OCI-LY7 (cell line): Measurements from ENCODE around the gene PSENEN. TPM values are rescaled to one million over a fixed set of nuclear protein-coding genes. Genes with fewer than 3 reads are reported as not detected.

Experiments
- BruUV-seq: library from RNA; stranded (reverse); fragments of 400-500 nt; replicated peaks from 2 replicates; lab custom pipeline; 2021; lab: Mats Ljungman, UMichigan
- CTCF ChIA-PET: fragments of 300-600 bp; sonication (Branson Sonifier 250); formaldehyde crosslinking; loops from one replicate; lab custom pipeline; 2022; ENCODE audit warnings: antibody characterized with exemption; ENCODE audit not compliant: unreplicated experiment; lab: Charles Lee
- POLR2A ChIA-PET: fragments of 300-600 bp; sonication (Branson Sonifier 250); formaldehyde crosslinking; loops from one replicate; lab custom pipeline; 2022; ENCODE audit warnings: antibody characterized with exemption; lab: Charles Lee
- DNase-seq: peaks from one replicate; pipeline ENCODE4 v3.0.0-alpha.2; 2015; ENCODE audit warnings: low spot score
- H2AFZ ChIP-seq: fragments of 200-600 bp; sonication (generic), shearing (Covaris generic); 2 replicates; pipeline ENCODE4 v1.6.1; 2014; ENCODE audit warnings: mild to moderate bottlenecking, antibody characterized with exemption, low read length, moderate library complexity
- H3K27ac ChIP-seq: fragments of 200-600 bp; sonication (generic); 2 replicates; pipeline ENCODE4 v1.5.1; 2014; ENCODE audit warnings: mixed run types, low read depth, mild to moderate bottlenecking, moderate library complexity, low read length, inconsistent platforms; ENCODE audit not compliant: poor library complexity, severe bottlenecking
- H3K36me3 ChIP-seq: fragments of 200-600 bp; sonication (generic); 2 replicates; pipeline ENCODE4 v1.6.1; 2014; ENCODE audit warnings: mild to moderate bottlenecking, antibody characterized with exemption, low read length, moderate library complexity, mixed read lengths; ENCODE audit not compliant: insufficient read depth
- H3K4me1 ChIP-seq: fragments of 200-600 bp; sonication (generic); 2 replicates; pipeline ENCODE4 v1.5.1; 2014; ENCODE audit warnings: mild to moderate bottlenecking, low read length; ENCODE audit not compliant: insufficient read depth, poor library complexity, severe bottlenecking
- H3K4me2 ChIP-seq: fragments of 200-600 bp; sonication (generic); 2 replicates; pipeline ENCODE4 v1.6.1; 2014; ENCODE audit warnings: mild to moderate bottlenecking, low read length
- H3K4me3 ChIP-seq: fragments of 200-600 bp; sonication (generic); 2 replicates; pipeline ENCODE4 v1.5.1; 2014; ENCODE audit warnings: mild to moderate bottlenecking, low read depth, low read length; ENCODE audit not compliant: poor library complexity, severe bottlenecking
- H3K79me2 ChIP-seq: fragments of 200-600 bp; sonication (generic); 2 replicates; pipeline ENCODE4 v1.6.1; 2016; ENCODE audit warnings: low read depth, mild to moderate bottlenecking, low read length, moderate library complexity, mixed read lengths; ENCODE audit not compliant: insufficient read depth
- H3K9me2 ChIP-seq: fragments of 200-600 bp; sonication (generic); 2 replicates; pipeline ENCODE4 v1.6.1; 2016; ENCODE audit warnings: mild to moderate bottlenecking, low read length, mixed read lengths; ENCODE audit not compliant: insufficient read depth
- H3K9me3 ChIP-seq: fragments of 200-600 bp; sonication (generic); 2 replicates; pipeline ENCODE4 v1.6.1; 2014; ENCODE audit warnings: mild to moderate bottlenecking, mixed run types, low read length, mixed read lengths
- H4K20me1 ChIP-seq: fragments of 200-600 bp; sonication (generic); 2 replicates; pipeline ENCODE4 v1.6.1; 2014; ENCODE audit warnings: mild to moderate bottlenecking, antibody characterized with exemption, low read length, moderate library complexity, mixed read lengths; ENCODE audit not compliant: insufficient read depth
- EZH2phosphoT487 ChIP-seq: fragments of 200-600 bp; sonication (generic); IDR thresholded peaks from 2 replicates; pipeline ENCODE4 v1.6.1; 2018; ENCODE audit warnings: low read depth, borderline replicate concordance, mild to moderate bottlenecking, mixed run types, antibody characterized with exemption, low read length, moderate library complexity, mixed read lengths
- intact Hi-C: fragments of 100-400 bp; cut with micrococcal nuclease; formaldehyde crosslinking; loops from one replicate; pipeline ENCODE4 v1.10.0; 2022; ENCODE audit not compliant: unreplicated experiment
- total RNA-seq, 2 experiments: library from RNA; depleted of rRNA in 1 of 2; stranded (reverse); fragments of >200 nt in 1 of 2; shearing (Covaris generic) in 1 of 2; gene quantifications; 2 replicates each; pipeline ENCODE4 v1.2.3, GENCODE V29; 2014 to 2022
- TF ChIP-seq, protein P1 (sequence below): fragments of 200-600 bp; sonication (generic); conservative IDR thresholded peaks from 2 replicates; pipeline ENCODE4 v1.5.1; 2014; ENCODE audit warnings: mild to moderate bottlenecking, antibody characterized with exemption, low read length, moderate library complexity, mixed read lengths

The PSENEN gene
- total RNA-seq, 2 experiments from 2014 or later: 25.7 to 51.0 TPM

GRCh38 chr19:35730326-35730725, 15.1 kb upstream of the PSENEN start:
- H3K4me2 ChIP-seq: no peak overlapping the region
- CTCF ChIA-PET: no interaction called here

DNA sequence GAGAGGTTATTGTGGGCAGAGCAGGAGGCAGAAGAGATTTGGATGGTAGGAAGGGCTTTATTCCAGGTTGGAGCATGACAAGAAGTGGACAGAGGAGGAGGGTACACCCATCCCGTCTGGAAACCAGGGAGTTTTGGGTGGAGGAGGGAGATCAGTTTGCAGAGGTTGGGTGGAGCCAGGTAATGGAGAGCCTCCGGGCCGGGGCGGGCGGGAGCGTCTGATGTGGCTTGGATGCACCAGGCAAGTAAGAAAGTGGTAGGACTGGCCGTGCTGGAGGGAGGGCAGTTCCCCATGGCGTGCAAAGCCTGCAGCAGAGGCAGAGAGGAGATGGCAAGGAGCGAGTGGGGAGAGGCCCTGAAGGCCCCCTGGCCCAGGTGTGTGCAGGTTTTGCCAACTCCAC, 14.1 kb upstream of the PSENEN start:
- Histone ChIP-seq H3K4me3 (no peak overlapping the region), H3K9me2 (no peaks in the 10 kb centered on the region), H3K79me2 (no peaks in the 10 kb centered on the region), H3K36me3 (peaks cover 96% of the 10 kb centered on the region), H3K4me2 (no peak overlapping the region), H3K4me1 (no peaks in the 10 kb centered on the region), H3K9me3 (no peaks in the 10 kb centered on the region), H2AFZ (no peak overlapping the region), H4K20me1 (no peaks in the 10 kb centered on the region), H3K27ac (no peak overlapping the region)
- ChIA-PET POLR2A (no interaction called here), CTCF (no interaction called here)
- TF ChIP-seq EZH2phosphoT487: no peak
- no TSS peak for BruUV-seq
- intact Hi-C loops: no loop called here
- no peak for DNase-seq

More at GRCh38 chr19:35730326-35730725, 15.1 kb upstream of the PSENEN start:
- Histone ChIP-seq H2AFZ (no peak overlapping the region), H3K79me2 (no peaks in the 10 kb centered on the region), H3K36me3 (peaks cover 96% of the 10 kb centered on the region), H3K4me1 (no peaks in the 10 kb centered on the region), H3K4me3 (no peak overlapping the region), H3K9me3 (no peaks in the 10 kb centered on the region), H3K27ac (no peak overlapping the region), H3K9me2 (no peaks in the 10 kb centered on the region), H4K20me1 (no peaks in the 10 kb centered on the region)
- no peak for TF ChIP-seq EZH2phosphoT487
- TF ChIP-seq, protein P1, sequence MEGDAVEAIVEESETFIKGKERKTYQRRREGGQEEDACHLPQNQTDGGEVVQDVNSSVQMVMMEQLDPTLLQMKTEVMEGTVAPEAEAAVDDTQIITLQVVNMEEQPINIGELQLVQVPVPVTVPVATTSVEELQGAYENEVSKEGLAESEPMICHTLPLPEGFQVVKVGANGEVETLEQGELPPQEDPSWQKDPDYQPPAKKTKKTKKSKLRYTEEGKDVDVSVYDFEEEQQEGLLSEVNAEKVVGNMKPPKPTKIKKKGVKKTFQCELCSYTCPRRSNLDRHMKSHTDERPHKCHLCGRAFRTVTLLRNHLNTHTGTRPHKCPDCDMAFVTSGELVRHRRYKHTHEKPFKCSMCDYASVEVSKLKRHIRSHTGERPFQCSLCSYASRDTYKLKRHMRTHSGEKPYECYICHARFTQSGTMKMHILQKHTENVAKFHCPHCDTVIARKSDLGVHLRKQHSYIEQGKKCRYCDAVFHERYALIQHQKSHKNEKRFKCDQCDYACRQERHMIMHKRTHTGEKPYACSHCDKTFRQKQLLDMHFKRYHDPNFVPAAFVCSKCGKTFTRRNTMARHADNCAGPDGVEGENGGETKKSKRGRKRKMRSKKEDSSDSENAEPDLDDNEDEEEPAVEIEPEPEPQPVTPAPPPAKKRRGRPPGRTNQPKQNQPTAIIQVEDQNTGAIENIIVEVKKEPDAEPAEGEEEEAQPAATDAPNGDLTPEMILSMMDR: no peak
- intact Hi-C loops: no loop called here
- POLR2A ChIA-PET: no interaction called here
- DNase-seq: no peak
- BruUV-seq: no TSS peak

DNA sequence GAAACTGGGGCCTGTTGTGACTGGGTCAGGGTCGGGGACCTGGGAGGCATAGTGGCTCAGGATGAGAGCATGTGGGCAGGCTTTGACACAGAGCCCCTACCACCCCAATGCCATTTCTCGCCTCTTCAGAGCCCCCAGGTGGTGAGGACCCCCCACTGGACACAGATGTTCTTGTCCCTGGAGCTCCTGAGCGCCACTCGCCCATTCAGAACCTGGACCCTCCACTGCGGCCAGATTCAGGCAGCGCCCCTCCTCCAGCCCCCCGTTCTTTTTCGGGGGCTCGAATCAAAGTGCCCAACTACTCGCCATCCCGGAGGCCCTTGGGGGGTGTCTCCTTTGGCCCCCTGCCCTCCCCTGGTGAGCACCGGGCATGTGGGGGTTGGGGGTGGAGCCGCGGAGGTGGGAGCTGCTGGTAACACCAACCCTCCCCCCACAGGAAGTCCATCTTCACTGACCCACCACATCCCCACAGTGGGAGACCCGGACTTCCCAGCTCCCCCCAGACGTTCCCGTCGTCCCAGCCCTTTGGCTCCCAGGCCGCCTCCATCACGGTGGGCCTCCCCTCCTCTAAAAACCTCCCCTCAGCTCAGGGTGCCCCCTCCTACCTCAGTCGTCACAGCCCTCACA, 13.6 kb upstream of the PSENEN start:
- Histone ChIP-seq H3K79me2 (no peaks in the 10 kb centered on the region), H3K4me3 (no peak overlapping the region), H3K36me3 (peaks cover 99% of the 10 kb centered on the region), H3K4me1 (peaks cover 5% of the 10 kb centered on the region), H3K9me2 (no peaks in the 10 kb centered on the region), H3K4me2 (no peak overlapping the region), H3K27ac (no peak overlapping the region), H3K9me3 (no peaks in the 10 kb centered on the region), H2AFZ (no peak overlapping the region), H4K20me1 (no peaks in the 10 kb centered on the region)
- ChIA-PET POLR2A (no interaction called here), CTCF (no interaction called here)
- no peak for DNase-seq
- TF ChIP-seq, protein P1: no peak
- TF ChIP-seq EZH2phosphoT487: no peak
- no TSS peak for BruUV-seq
- intact Hi-C loops: no loop called here
